ENCODE data around the gene SORCS2. TPM values are rescaled to one million over a fixed set of nuclear protein-coding genes. Genes with fewer than 3 reads are reported as not detected.

Gene SORCS2
- total and polyA plus RNA-seq, 2 of the 13 experiments (the other 11 are each of a cell fraction or from before 2014, with no cell fraction given) = 0.82 to 1.0 TPM

DNA sequence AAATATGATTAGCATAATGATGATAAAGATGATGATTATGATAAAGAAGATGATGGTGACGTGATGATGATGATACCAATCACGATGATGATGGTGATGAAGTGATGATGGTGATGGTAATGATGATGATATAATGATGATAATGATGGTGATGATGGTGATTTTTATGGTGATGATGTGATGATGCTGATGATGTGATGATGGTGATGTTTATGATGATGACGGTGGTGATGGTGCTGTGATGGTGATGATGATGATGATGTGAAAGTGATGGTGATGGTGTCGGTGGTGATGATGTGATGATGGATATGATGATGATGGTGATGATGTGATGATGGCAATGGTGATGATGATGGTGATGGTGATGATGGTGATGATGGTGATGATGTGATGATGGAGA is 373.1 kb downstream of the SORCS2 start:
- Histone ChIP-seq H3K79me2 (ENCODE audit: insufficient read depth, low read length) (no peaks in the 10 kb centered on the region), H3K27me3 (ENCODE audit: control insufficient read depth in 1 of 2, insufficient read depth in 2 of 2, low read length in 2 of 2) (no peaks in the 10 kb centered on the region; a peak in 1 of 5 replicates), H3K4me3 (replicated peaks in 1 of 3; ENCODE audit: insufficient read depth in 1 of 3, low read depth in 2 of 3, low read length in 3 of 3) (no peak overlapping the region), H3K9me3 (ENCODE audit: low read length) (no peaks in the 10 kb centered on the region), H4K20me1 (ENCODE audit: insufficient read depth, low read length) (no peaks in the 10 kb centered on the region), H2AFZ (ENCODE audit: low read length) (no peak overlapping the region), H3K4me2 (ENCODE audit: low read depth, low read length) (no peak overlapping the region), H3K36me3 (replicated peaks in 1 of 2; ENCODE audit: control insufficient read depth in 1 of 2, insufficient read depth in 2 of 2, low read length in 2 of 2) (no peaks in the 10 kb centered on the region), H3K9ac (ENCODE audit: insufficient read depth, low read depth, low read length) (no peak overlapping the region), H3K4me1 (ENCODE audit: insufficient read depth, low read length) (peaks cover 22% of the 10 kb centered on the region), H3K27ac (ENCODE audit: extremely low read length, insufficient read depth, low read length) (no peak overlapping the region)
- ChIA-PET POLR2A (no interaction called here), CTCF (ENCODE audit: low intra/inter-chr PET ratio, low total read pairs) (no interaction called here)
- DNase-seq (ENCODE audit: low spot score) (no peak), FAIRE-seq (no peak), ATAC-seq (no peak)
- in situ Hi-C loops (cut with HindIII; ENCODE audit: extremely low pct_ligation_motif_present, low pct_unique_long_range_greater_than_20kb) (no loop called here), intact Hi-C loops (cut with micrococcal nuclease; ENCODE audit: unreplicated experiment) (no loop called here)
- WGBS (ENCODE audit: low lambda C conversion rate) = 76% methylated on average over 4 of the region's 4 CpGs
- no peak for TF ChIP-seq ZIK1 (CRISPR knock-in tag; IDR thresholded peaks at IDR 0.05; ENCODE audit: borderline replicate concordance, low read depth)
- TF ChIP-seq, protein P1, sequence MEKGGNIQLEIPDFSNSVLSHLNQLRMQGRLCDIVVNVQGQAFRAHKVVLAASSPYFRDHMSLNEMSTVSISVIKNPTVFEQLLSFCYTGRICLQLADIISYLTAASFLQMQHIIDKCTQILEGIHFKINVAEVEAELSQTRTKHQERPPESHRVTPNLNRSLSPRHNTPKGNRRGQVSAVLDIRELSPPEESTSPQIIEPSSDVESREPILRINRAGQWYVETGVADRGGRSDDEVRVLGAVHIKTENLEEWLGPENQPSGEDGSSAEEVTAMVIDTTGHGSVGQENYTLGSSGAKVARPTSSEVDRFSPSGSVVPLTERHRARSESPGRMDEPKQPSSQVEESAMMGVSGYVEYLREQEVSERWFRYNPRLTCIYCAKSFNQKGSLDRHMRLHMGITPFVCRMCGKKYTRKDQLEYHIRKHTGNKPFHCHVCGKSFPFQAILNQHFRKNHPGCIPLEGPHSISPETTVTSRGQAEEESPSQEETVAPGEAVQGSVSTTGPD (CRISPR knock-in tag; IDR thresholded peaks at IDR 0.05) = no peak
- TF ChIP-seq TRIM22 (IDR thresholded peaks at IDR 0.05) = 0 out of 2 replicates have a peak, but pooled peaks have one; percentile 23
- TF ChIP-seq PHB2 (IDR thresholded peaks at IDR 0.05; ENCODE audit: partially characterized antibody) = peak; percentile 56
- no peak for TF ChIP-seq SMYD3 (CRISPR knock-in tag; IDR thresholded peaks at IDR 0.05)
- TF ChIP-seq ATF7 (IDR thresholded peaks at IDR 0.05) = peak; percentile 68
- TF ChIP-seq ATF7 (CRISPR knock-in tag; IDR thresholded peaks at IDR 0.05) = no peak
- TF ChIP-seq CREB1 (IDR thresholded peaks at IDR 0.05) = peak; percentile 98
- no peak for TF ChIP-seq CREB1 (CRISPR knock-in tag; IDR thresholded peaks at IDR 0.05)
- TF ChIP-seq ZBTB40 (IDR thresholded peaks at IDR 0.05) = 0 out of 2 replicates have a peak, but pooled peaks have one; percentile 1
- no peak for TF ChIP-seq ZBTB40 (CRISPR knock-in tag; IDR thresholded peaks at IDR 0.05)
- TF ChIP-seq PAF1 (CRISPR knock-in tag; IDR thresholded peaks at IDR 0.05) = no peak
- TF ChIP-seq HDAC2 (CRISPR knock-in tag; IDR thresholded peaks at IDR 0.05) = no peak
- no peak for TF ChIP-seq ZNF563 (CRISPR knock-in tag; IDR thresholded peaks at IDR 0.05)
- no TSS peak for BruUV-seq (replicated peaks)
